ENCODE measurements around the gene TRAPPC14.
"Not testable (repeated sequence)": the region's sequence is repeated elsewhere in the genome, so short reads cannot be mapped to it uniquely, and the experiment has no call there.

TRAPPC14 gene

GRCh38 chr7:100152937-100153666 lies 5.4 kb downstream of the TRAPPC14 start:
- FAIRE-seq = no peak

GRCh38 chr7:100152404-100152803 lies 6.1 kb downstream of the TRAPPC14 start:
- FAIRE-seq = no peak

DNA sequence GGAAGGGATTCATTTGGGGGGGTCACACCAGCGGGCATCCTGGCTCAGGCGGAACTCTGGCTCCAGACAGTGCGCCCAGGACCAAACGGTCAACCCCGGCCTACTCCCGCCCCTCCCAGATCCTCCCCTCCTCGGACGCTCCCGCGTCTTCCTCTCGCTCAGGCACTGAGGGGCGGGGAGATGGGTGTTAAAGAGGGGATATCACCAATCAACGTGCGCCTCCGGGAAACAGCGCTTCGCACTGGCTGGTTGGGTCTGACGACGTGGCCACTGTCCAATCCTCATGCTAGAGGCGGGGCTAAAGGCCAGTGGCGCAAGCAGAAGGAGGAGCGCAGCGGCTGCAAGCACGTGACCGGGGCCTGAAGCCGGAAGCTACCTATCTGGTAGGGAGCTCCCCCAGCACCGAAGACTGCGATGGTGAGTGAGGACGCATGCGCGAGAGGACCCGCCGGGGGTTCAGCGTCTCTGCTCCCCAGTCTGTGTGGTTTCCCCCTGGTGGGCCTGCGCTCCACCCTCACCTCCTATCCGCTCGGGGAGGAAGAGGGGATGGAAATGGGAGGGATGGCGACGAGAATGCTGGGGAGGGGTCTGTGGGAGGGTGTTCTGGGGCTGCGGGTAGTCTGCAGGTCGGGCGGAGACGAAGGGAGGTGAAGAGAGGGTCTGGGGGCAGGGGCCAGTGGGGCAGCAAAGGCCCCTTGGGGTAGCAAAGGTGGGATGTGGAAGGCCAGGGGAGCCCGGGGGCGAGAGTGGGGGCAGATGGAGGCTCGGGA lies 9.8 kb downstream of the TRAPPC14 start, which contains the start of gene LAMTOR4:
Gene LAMTOR4 (plus strand): TSS at position 360 of the 770 bp plus-strand sequence. CDS start 55 bp downstream, at position 415.
- FAIRE-seq = peak; percentile 97

- FAIRE-seq = no peak
Measured at GRCh38 chr7:100148225-100148558, 10.3 kb downstream of the TRAPPC14 start.

DNA sequence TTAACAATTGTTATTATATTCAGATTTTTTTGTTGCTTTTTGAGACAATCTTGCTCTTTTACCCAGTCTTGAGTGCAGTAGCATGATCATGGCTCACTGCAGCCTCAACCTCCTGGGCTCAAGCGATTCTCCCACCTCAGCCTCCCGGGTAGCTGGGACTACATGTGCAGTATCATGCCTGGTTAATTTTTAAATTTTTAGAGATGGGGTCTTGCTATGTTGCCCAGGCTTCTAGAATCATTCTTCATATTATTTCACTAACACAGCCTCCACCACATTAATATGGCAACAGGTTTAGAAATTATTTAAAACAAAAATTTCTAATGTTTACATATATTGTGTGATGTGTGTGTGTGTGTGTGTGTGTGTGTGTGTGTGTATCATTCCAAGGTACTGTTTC lies 11.2 kb downstream of the TRAPPC14 start:
- no peak for FAIRE-seq

GRCh38 chr7:100146350-100146749 lies 12.2 kb downstream of the TRAPPC14 start:
- FAIRE-seq = not testable (repeated sequence)

GRCh38 chr7:100142461-100142860 lies 16.1 kb downstream of the TRAPPC14 start:
- no peak for FAIRE-seq

DNA sequence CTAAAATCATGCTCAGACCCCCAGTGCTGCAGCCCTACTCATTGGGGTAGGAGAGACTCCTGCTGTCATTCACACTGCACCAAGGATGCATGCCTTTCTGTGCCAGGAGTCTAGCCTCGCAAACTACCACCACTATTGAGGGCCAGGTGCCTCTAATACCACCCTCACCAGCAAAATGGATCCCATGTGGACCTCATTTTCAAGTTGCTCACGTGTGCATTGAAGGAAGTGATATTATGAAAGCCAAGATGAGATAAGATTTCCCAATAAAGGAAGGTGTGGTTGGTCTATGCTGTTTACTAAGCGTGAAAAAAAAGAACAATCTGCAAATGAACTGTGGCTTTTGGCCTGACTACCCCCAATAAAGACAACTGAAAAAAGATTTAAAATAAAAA lies 17.0 kb downstream of the TRAPPC14 start:
- no peak for FAIRE-seq

DNA sequence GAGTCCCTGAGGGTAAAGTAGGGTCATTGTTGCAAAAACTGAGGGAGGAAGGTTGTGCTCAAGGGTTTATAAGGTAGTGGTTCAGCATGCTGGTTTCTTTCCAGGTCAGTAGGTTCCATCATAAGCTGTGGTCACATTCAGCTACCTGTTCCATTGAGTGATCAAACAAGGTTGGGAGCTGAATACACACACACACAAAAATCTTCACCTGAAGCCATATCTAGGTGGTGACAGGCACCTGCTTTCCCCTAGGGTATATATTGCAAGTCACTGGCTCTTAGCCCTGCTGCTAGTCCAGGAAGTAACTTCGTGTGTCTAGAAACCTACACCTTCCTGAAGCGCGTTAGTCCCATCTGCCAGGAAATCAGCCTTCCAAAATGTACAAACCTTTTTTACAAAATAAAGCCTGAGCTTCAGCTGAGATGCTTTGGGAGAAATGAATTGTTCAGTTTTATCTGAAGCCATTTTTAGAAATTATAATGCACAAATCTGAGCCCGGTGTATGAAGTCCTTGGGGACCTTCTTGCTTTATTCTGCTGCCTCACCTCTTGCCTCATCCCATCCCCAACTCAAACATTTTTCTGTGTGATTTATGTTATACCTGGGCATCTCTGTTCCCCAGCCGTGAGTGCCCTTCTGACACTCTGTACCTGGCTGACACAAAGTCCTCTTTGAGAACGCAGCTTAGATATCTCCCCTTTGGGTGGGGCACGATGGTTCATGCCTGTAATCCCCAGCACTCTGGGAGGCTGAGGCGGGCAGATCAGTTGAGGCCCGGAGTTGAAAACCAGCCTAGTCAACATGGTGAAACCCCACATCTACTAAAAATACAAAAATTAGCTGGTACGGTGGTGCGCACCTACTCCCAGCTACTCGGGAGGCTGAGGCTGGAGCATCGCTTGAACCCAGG lies 20.4 kb downstream of the TRAPPC14 start:
- no peak for FAIRE-seq

DNA sequence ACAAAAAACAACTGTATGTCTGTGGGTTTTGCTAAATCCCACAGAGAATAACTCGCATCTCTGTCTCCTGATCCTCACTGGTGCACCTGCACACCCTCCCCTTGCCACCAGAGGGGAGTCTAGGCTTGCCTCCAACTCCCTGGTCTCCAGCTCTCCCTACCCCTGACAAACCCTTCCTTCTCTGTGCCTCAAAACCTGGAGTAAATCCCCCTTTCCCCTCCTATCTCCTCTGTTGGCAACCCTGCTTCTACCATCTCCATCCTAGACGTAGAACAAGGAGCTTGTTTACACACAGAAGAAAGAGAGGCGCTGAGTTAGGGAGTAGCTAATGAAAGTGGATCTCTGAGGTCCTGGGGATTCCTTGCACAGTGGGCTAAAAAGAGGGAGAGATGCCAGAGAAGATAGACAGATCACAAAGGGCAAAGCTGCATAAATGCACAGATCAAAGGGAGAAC lies 25.8 kb downstream of the TRAPPC14 start:
- no peak for FAIRE-seq

GRCh38 chr7:100132126-100132525 lies 26.4 kb downstream of the TRAPPC14 start:
- no peak for FAIRE-seq

DNA sequence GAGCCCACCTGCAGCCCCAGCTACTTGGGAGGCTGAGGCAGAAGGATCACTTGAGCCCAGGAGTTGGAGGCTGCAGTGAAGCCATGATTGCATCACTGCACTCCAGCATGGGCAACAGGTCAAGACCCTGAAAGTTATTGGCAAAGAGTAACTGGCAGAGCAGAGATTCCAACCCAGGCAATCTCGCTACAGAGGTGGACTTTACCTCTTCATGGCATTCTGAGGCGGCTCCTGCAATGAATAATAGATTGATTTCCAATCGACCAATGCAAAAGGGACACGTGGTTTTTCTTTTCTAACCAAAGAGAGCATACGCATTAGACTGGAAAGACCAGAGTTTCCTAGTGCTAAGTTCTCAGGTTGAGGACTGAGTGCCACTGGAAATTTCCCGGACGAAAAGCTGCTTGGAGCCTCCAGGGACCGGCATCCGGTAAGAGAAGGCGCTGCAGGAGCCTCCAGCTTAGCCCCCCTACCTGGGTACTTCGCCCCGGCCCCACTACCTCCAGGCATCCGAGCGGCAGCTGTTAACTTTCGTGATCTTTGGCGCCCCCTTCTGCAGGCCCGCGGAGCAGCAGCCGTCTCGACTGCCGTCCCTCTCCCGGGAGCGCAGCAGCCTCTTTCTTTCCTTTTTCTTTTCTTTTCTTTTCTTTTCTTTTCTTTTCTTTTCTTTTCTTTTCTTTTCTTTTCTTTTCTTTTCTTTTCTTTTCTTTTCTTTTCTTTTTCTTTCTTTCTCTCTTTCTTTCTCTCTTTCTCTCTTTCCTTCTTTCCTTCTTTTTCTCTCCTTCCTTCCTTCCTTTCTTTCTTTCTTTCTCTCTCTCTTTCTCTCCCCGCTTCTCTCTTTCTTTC lies 27.7 kb downstream of the TRAPPC14 start:
- FAIRE-seq = no peak

DNA sequence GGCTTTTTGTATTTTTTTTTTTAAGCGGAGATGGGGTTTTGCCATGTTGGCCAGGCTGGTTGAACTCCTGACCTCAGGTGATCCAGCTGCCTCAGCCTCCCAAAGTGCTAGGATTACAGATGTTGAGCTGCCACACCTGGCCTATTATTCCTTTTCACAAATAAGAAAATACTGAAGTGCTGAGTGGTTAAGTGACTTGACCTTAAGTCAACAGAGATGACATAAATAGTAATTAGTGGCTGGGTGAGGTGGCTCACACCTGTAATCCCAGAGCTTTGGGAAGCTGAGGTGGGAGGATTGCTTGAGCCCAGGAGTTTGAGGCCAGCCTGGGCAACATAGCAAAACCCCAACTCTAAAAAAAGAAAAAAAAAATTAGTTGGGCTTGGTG lies 28.3 kb downstream of the TRAPPC14 start:
- FAIRE-seq = not testable (repeated sequence)

DNA sequence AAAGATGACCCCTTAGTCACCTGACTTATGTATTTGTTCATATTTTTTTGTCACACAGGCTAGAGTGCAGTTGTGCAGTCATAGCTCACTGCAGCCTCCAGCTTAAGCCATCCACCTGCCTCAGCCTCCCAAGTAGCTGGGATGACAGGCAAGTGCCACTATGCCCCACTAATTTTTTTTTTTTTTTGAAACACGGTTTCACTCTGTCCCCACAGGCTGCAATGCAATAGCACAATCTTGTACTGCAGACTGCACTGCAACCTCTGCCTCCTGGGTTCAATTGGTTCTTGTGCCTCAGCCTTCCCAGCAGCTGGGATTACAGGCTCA lies 29.9 kb downstream of the TRAPPC14 start:
- FAIRE-seq = no peak

GRCh38 chr7:100127866-100128636 lies 30.5 kb downstream of the TRAPPC14 start:
- FAIRE-seq = no peak

DNA sequence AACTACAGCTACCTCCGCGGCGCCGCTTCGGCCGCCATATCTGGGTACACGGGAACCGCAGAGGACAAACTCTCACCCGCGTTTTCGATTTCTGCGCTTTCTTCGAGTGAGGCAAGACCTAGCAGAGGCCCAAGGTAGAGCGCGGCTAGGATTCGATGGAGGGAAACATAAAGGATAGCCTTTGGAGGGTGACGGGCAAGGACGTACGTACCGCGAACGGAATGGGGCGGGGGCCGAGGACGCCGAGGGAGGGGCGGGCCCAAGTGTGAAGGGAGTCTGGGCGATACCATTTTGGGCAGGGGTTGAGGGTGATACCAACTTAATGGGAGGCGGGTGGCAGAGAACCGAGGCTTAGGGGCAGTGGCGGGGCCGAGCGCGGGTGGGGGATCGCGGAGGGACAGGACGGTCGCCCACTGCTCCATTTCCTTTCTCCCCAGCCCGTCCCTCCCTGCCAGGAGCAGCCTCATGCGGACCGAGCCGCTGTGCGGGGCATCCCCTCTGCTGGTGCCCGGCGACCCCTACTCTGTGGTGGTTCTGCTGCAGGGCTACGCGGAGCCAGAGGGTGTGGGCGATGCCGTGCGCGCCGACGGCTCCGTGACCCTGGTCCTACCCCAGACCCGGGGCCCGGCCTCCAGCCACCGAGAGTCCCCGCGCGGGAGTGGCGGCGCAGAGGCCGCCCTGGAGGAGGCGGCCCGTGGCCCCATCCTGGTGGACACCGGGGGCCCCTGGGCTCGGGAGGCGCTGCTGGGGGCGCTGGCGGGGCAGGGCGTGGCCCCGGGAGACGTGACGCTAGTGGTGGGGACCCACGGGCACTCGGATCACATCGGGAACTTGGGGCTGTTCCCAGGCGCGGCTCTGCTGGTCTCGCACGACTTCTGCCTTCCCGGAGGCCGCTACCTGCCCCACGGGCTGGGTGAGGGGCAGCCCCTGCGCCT lies 31.3 kb downstream of the TRAPPC14 start, which contains the start of gene MBLAC1:
Gene MBLAC1 (plus strand): TSS at position 37 of the 935 bp plus-strand sequence. CDS start 429 bp downstream, at position 466.
- no peak for FAIRE-seq

DNA sequence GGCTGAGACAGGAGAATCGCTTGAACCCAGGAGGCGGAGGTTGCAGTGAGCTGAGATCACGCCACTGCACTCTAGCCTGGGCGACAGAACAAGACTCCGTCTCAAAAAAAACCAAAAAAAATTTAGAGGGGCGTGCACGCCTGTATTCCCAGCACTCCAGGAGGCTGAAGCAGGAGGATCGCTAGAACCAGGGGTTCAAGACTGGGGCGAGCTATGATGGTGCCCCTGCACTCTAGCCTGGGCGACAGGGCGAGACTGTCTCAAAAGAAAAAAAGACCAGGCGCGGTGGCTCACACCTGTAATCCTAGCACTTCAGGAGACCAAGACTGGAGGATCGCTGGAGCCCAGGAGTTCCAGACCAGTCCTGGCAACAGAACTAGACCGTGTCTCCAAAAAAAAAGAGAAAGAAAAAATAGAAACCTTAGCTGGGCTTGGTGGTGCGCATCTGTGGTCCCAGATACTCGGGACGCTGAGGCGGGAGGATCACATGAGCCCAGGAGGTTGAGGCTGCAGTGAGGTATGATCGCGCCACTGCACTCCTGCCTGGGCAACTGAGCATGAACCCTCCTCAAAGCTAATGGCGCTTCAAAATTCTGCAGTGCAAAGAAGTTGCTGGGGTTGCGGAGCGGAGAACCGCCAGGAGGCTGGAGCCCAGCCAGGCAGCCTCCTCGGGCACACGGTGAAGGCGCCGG lies 32.1 kb downstream of the TRAPPC14 start:
- FAIRE-seq = no peak

DNA sequence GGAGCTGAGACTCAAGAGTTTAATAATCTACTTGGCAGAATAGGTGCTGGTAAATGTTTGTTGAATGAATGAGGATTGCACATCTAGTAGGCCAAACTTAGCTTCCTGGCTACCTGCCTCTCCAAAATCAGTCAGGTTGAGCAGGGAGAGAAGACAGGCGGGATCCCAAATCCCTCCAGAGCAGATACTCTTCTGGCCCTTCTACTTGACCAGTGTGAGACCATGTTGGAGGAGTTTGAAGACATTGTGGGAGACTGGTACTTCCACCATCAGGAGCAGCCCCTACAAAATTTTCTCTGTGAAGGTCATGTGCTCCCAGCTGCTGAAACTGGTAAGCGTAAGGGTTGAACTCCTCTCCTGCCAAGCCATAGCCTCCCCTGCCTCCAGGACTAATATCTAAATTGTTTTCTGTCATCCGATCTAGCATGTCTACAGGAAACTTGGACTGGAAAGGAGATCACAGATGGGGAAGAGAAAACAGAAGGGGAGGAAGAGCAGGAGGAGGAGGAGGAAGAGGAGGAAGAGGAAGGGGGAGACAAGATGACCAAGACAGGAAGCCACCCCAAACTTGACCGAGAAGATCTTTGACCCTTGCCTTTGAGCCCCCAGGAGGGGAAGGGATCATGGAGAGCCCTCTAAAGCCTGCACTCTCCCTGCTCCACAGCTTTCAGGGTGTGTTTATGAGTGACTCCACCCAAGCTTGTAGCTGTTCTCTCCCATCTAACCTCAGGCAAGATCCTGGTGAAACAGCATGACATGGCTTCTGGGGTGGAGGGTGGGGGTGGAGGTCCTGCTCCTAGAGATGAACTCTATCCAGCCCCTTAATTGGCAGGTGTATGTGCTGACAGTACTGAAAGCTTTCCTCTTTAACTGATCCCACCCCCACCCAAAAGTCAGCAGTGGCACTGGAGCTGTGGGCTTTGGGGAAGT lies 34.0 kb downstream of the TRAPPC14 start:
- FAIRE-seq = no peak
